Endothelial cell of umbilical vein (primary cell): ENCODE results near the gene PAQR7.

Experiments used
- EZH2 ChIP-seq: IDR thresholded peaks from 2 replicates; pipeline ENCODE4 v1.6.1; 2012; ENCODE audit warnings: borderline replicate concordance, low read depth, mild to moderate bottlenecking, moderate library complexity, low read length, inconsistent platforms; ENCODE audit not compliant: severe bottlenecking
- FOS ChIP-seq: IDR thresholded peaks from 2 replicates; pipeline ENCODE4 v1.6.1; 2011; ENCODE audit warnings: mild to moderate bottlenecking, low read length, moderate library complexity, borderline replicate concordance; ENCODE audit not compliant: insufficient read depth
- POLR2A ChIP-seq: IDR thresholded peaks from 2 replicates; pipeline ENCODE4 v1.6.1; 2012; ENCODE audit warnings: low read depth, mild to moderate bottlenecking, control low read depth, low read length
- TF ChIP-seq, protein P1 (sequence below), 2 donors: IDR thresholded peaks; 1 replicate in 1 of 2; 2 replicates in 1 of 2; pipeline ENCODE4 v1.5.1; 2011; ENCODE audit warnings: low read length in 2 of 2, mild to moderate bottlenecking in 2 of 2, moderate library complexity in 2 of 2, control low read depth in 1 of 2, inconsistent platforms in 1 of 2, low read depth in 1 of 2; ENCODE audit not compliant: insufficient read depth in 1 of 2; ENCODE audit errors: extremely low read depth in 1 of 2
- TF ChIP-seq, protein P2 (sequence below): IDR thresholded peaks from 2 replicates; pipeline ENCODE4 v1.6.1; 2011; ENCODE audit not compliant: insufficient read depth, insufficient read length

DNA sequence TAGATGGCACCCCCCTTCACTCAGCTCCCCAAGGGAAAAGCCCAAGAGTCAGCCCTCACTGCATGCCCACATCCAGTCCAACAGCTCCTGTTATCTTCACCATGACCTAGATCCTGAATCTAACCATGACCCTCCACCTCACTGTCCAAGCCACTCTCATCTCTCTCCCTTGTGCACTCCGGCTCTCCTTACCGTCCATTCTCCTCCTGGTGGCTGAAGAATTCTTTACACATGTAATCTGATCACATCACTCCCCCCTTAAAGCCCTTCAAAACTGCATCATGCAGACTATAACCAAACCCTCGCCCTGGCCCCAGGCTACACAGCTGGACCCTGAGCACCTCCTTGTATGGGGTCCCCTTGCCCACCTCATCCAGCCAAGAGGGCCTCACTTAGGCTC, 14.0 kb upstream of the PAQR7 start:
- TF ChIP-seq, protein P1, sequence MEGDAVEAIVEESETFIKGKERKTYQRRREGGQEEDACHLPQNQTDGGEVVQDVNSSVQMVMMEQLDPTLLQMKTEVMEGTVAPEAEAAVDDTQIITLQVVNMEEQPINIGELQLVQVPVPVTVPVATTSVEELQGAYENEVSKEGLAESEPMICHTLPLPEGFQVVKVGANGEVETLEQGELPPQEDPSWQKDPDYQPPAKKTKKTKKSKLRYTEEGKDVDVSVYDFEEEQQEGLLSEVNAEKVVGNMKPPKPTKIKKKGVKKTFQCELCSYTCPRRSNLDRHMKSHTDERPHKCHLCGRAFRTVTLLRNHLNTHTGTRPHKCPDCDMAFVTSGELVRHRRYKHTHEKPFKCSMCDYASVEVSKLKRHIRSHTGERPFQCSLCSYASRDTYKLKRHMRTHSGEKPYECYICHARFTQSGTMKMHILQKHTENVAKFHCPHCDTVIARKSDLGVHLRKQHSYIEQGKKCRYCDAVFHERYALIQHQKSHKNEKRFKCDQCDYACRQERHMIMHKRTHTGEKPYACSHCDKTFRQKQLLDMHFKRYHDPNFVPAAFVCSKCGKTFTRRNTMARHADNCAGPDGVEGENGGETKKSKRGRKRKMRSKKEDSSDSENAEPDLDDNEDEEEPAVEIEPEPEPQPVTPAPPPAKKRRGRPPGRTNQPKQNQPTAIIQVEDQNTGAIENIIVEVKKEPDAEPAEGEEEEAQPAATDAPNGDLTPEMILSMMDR (IDR thresholded peaks at IDR 0.05; ENCODE audit: extremely low read depth in 1 of 2, insufficient read depth in 1 of 2, low read depth in 1 of 2, low read length in 2 of 2), result no peak
- no peak for TF ChIP-seq POLR2A
- TF ChIP-seq EZH2, result no peak
- no peak for TF ChIP-seq FOS
- TF ChIP-seq, protein P2, sequence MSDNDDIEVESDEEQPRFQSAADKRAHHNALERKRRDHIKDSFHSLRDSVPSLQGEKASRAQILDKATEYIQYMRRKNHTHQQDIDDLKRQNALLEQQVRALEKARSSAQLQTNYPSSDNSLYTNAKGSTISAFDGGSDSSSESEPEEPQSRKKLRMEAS, result no peak
